ENCODE measurements around the gene ZBTB44.
A peak's percentile ranks its signal among the peaks of the same experiment; 100 is the strongest.
"Not testable (repeated sequence)": the region's sequence is repeated elsewhere in the genome, so short reads cannot be mapped to it uniquely, and the experiment has no call there.

The ZBTB44 gene

GRCh38 chr11:130314750-130315285 is at the start of gene ZBTB44:
TSS of gene ZBTB44 (minus strand) at chr11:130314917. CDS start at chr11:130261873, 53,044 bp downstream.
- peak within 1 kb of the TSS; percentile 23 for H3K9ac ChIP-seq (ENCODE audit: low read length)
- no peaks in the 10 kb centered on the region for H3K9me3 ChIP-seq (ENCODE audit: low read length)
- H3K36me3 ChIP-seq (ENCODE audit: insufficient read depth, low read length), result no peaks in the 10 kb centered on the region
- peak within 1 kb of the TSS; percentile 65 to 93 for H3K4me3 ChIP-seq (ENCODE audit: low read depth in 1 of 2, low read length in 2 of 2)
- H3K27ac ChIP-seq (ENCODE audit: low read depth, low read length), result peak within 1 kb of the TSS; percentile 75
- H3K27me3 ChIP-seq (ENCODE audit: control insufficient read depth in 1 of 2, insufficient read depth in 2 of 2, low read length in 2 of 2), result no peaks in the 10 kb centered on the region
- H3K4me1 ChIP-seq (ENCODE audit: insufficient read depth, low read length), result peaks cover 29% of the 10 kb centered on the region

- Histone ChIP-seq H3K4me3 (ENCODE audit: low read depth in 1 of 2, low read length in 2 of 2) (no peak overlapping the region), H3K36me3 (ENCODE audit: insufficient read depth, low read length) (no peaks in the 10 kb centered on the region), H3K9ac (ENCODE audit: low read length) (no peak overlapping the region), H3K9me3 (ENCODE audit: low read length) (no peaks in the 10 kb centered on the region), H3K27ac (ENCODE audit: low read depth, low read length) (no peak overlapping the region), H3K27me3 (ENCODE audit: control insufficient read depth in 1 of 2, insufficient read depth in 2 of 2, low read length in 2 of 2) (no peaks in the 10 kb centered on the region), H3K4me1 (ENCODE audit: insufficient read depth, low read length) (no peaks in the 10 kb centered on the region)
These were observed 44.7 kb upstream of the ZBTB44 start for GRCh38 chr11:130359419-130359818.

- H3K4me3 ChIP-seq (ENCODE audit: low read depth in 1 of 2, low read length in 2 of 2), result no peak overlapping the region
- no peaks in the 10 kb centered on the region for H3K27me3 ChIP-seq (ENCODE audit: control insufficient read depth in 1 of 2, insufficient read depth in 2 of 2, low read length in 2 of 2)
- H3K27ac ChIP-seq (ENCODE audit: low read depth, low read length), result no peak overlapping the region
- H3K9me3 ChIP-seq (ENCODE audit: low read length), result no peaks in the 10 kb centered on the region
- no peaks in the 10 kb centered on the region for H3K4me1 ChIP-seq (ENCODE audit: insufficient read depth, low read length)
- H3K36me3 ChIP-seq (ENCODE audit: insufficient read depth, low read length), result no peaks in the 10 kb centered on the region
- H3K9ac ChIP-seq (ENCODE audit: low read length), result no peak overlapping the region
These were observed 43.7 kb upstream of the ZBTB44 start for GRCh38 chr11:130358398-130358797.

DNA sequence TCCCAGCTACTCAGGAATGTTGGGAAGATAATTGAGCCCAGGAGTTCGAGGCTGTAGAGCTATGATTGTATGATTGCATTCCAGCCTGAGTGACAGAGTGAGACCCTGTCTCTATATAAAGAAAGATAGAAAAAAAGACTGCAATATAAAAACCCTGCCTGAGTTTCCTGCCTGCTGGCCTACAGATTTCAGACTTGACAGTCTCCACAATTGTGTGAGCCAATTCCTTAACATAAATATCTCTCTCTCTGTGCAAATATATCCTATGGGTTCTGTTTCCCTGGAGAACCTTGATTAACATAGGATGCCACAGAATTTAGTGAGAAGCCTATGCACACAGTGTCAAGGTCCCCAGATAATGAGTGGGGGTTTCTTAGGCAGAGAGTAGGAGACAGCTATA is 32.5 kb upstream of the ZBTB44 start:
- H3K9me3 ChIP-seq (ENCODE audit: low read length), result no peaks in the 10 kb centered on the region
- H3K36me3 ChIP-seq (ENCODE audit: insufficient read depth, low read length), result no peaks in the 10 kb centered on the region
- no peak overlapping the region for H3K9ac ChIP-seq (ENCODE audit: low read length)
- H3K4me1 ChIP-seq (ENCODE audit: insufficient read depth, low read length), result no peaks in the 10 kb centered on the region
- no peak overlapping the region for H3K27ac ChIP-seq (ENCODE audit: low read depth, low read length)
- H3K27me3 ChIP-seq (ENCODE audit: control insufficient read depth in 1 of 2, insufficient read depth in 2 of 2, low read length in 2 of 2), result no peaks in the 10 kb centered on the region
- H3K4me3 ChIP-seq (ENCODE audit: low read depth in 1 of 2, low read length in 2 of 2), result no peak overlapping the region

DNA sequence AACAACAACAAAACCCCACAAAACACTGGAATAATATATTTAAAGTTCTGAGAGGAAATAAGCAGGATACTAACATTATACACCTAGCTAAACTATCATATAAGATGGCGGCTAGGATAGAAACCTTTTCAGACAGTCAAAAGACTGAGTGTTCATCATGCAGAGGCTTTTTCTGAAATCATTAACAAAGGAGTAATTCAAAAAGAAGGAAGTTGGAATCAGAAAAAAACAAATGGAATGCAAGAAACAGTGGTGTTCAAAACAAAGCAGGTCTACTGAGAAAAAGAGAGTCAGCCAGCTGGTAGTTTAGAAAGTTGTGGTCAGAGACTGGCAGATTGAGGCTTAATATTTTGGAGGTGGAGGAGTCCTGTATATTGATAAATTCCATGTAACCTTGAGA is 30.1 kb upstream of the ZBTB44 start:
- no peaks in the 10 kb centered on the region for H3K4me1 ChIP-seq (ENCODE audit: insufficient read depth, low read length)

DNA sequence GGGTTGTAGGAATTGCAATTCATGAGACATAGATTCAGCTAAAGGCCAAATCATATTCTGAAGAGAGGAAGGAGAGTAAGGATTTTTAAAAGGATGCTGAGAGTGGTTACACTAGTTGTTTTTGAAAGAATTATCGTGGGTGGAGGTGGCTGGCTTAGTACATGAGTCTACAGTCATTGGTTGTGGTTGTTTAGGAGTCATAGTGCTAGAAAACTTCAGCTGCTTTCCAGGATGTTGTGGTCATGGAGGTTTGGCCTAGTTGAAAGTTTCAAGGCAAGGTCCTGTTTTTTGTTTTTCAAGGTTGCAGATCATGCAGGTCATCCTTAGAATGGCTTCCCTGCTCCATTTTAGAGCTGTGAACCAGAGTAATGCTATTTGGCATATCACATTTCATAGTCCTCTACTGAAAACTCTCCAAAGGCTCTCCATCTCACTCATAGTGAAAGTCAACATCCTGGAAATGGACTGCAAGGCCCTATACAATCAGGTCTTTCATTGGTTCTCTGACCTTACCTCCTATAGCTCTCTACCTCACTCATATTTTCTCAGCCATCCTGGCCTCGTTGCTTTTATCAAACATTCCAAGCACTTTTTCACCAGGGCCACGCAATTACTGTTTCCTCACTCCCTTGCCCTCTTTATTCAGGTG is 26.1 kb upstream of the ZBTB44 start:
- no peak overlapping the region for H3K4me3 ChIP-seq (ENCODE audit: low read depth in 1 of 2, low read length in 2 of 2)
- H3K9me3 ChIP-seq (ENCODE audit: low read length), result no peaks in the 10 kb centered on the region
- no peak overlapping the region for H3K27ac ChIP-seq (ENCODE audit: low read depth, low read length)
- no peak overlapping the region for H3K9ac ChIP-seq (ENCODE audit: low read length)
- H3K4me1 ChIP-seq (ENCODE audit: insufficient read depth, low read length), result no peaks in the 10 kb centered on the region
- H3K36me3 ChIP-seq (ENCODE audit: insufficient read depth, low read length), result no peaks in the 10 kb centered on the region
- no peaks in the 10 kb centered on the region for H3K27me3 ChIP-seq (ENCODE audit: control insufficient read depth in 1 of 2, insufficient read depth in 2 of 2, low read length in 2 of 2)

More for the DNA sequence above, 30.1 kb upstream of the ZBTB44 start:
- no peak overlapping the region for H3K9ac ChIP-seq (ENCODE audit: low read length)
- no peaks in the 10 kb centered on the region for H3K36me3 ChIP-seq (ENCODE audit: insufficient read depth, low read length)
- H3K27me3 ChIP-seq (ENCODE audit: control insufficient read depth in 1 of 2, insufficient read depth in 2 of 2, low read length in 2 of 2), result no peaks in the 10 kb centered on the region
- H3K27ac ChIP-seq (ENCODE audit: low read depth, low read length), result no peak overlapping the region
- no peak overlapping the region for H3K4me3 ChIP-seq (ENCODE audit: low read depth in 1 of 2, low read length in 2 of 2)
- no peaks in the 10 kb centered on the region for H3K9me3 ChIP-seq (ENCODE audit: low read length)

GRCh38 chr11:130338667-130339066 is 23.9 kb upstream of the ZBTB44 start:
- no peak overlapping the region for H3K4me3 ChIP-seq (ENCODE audit: low read depth in 1 of 2, low read length in 2 of 2)
- H3K27me3 ChIP-seq (ENCODE audit: control insufficient read depth in 1 of 2, insufficient read depth in 2 of 2, low read length in 2 of 2), result no peaks in the 10 kb centered on the region
- no peaks in the 10 kb centered on the region for H3K4me1 ChIP-seq (ENCODE audit: insufficient read depth, low read length)
- H3K27ac ChIP-seq (ENCODE audit: low read depth, low read length), result no peak overlapping the region
- no peaks in the 10 kb centered on the region for H3K36me3 ChIP-seq (ENCODE audit: insufficient read depth, low read length)
- H3K9me3 ChIP-seq (ENCODE audit: low read length), result no peaks in the 10 kb centered on the region
- H3K9ac ChIP-seq (ENCODE audit: low read length), result no peak overlapping the region

GRCh38 chr11:130337281-130338089 is 22.8 kb upstream of the ZBTB44 start:
- Histone ChIP-seq H3K9me3 (ENCODE audit: low read length) (no peaks in the 10 kb centered on the region), H3K36me3 (ENCODE audit: insufficient read depth, low read length) (no peaks in the 10 kb centered on the region), H3K4me3 (ENCODE audit: low read depth in 1 of 2, low read length in 2 of 2) (no peak overlapping the region), H3K27ac (ENCODE audit: low read depth, low read length) (no peak overlapping the region), H3K4me1 (ENCODE audit: insufficient read depth, low read length) (no peaks in the 10 kb centered on the region), H3K27me3 (ENCODE audit: control insufficient read depth in 1 of 2, insufficient read depth in 2 of 2, low read length in 2 of 2) (no peaks in the 10 kb centered on the region), H3K9ac (ENCODE audit: low read length) (no peak overlapping the region)

DNA sequence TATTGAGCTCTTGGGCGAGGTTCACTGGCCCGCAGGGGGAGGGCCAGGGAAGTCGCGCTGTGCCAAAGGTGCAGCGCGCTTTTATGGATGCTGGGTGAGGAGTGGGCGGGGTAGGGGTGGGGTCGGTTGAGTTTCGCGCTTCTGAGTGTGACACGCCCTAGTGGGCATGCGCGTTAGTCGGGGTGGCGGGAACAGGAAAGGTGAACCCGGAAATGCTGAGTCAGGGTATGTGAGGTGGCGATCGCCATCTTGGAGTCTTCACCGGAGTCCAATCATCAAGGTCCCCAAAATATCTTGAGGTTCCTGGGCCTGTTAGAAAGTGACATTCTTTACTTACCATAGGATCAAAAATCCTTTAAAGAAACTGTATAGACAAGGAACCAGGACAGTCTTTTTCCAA is 16.7 kb upstream of the ZBTB44 start:
- not testable (repeated sequence) for H3K9me3 ChIP-seq (ENCODE audit: low read length); H3K36me3 ChIP-seq (ENCODE audit: insufficient read depth, low read length); H3K27me3 ChIP-seq (ENCODE audit: control insufficient read depth in 1 of 2, insufficient read depth in 2 of 2, low read length in 2 of 2); H3K27ac ChIP-seq (ENCODE audit: low read depth, low read length); H3K4me3 ChIP-seq (ENCODE audit: low read depth in 1 of 2, low read length in 2 of 2); H3K4me1 ChIP-seq (ENCODE audit: insufficient read depth, low read length); H3K9ac ChIP-seq (ENCODE audit: low read length)

GRCh38 chr11:130330101-130330684 is 15.5 kb upstream of the ZBTB44 start:
- Histone ChIP-seq H3K4me3 (ENCODE audit: low read depth in 1 of 2, low read length in 2 of 2) (no peak overlapping the region), H3K4me1 (ENCODE audit: insufficient read depth, low read length) (no peaks in the 10 kb centered on the region), H3K9ac (ENCODE audit: low read length) (no peak overlapping the region)

GRCh38 chr11:130328420-130328819 is 13.7 kb upstream of the ZBTB44 start:
- Histone ChIP-seq H3K27ac (ENCODE audit: low read depth, low read length) (no peak overlapping the region), H3K36me3 (ENCODE audit: insufficient read depth, low read length) (no peaks in the 10 kb centered on the region), H3K4me3 (ENCODE audit: low read depth in 1 of 2, low read length in 2 of 2) (no peak overlapping the region), H3K9me3 (ENCODE audit: low read length) (no peaks in the 10 kb centered on the region), H3K27me3 (ENCODE audit: control insufficient read depth in 1 of 2, insufficient read depth in 2 of 2, low read length in 2 of 2) (no peaks in the 10 kb centered on the region), H3K9ac (ENCODE audit: low read length) (no peak overlapping the region), H3K4me1 (ENCODE audit: insufficient read depth, low read length) (no peaks in the 10 kb centered on the region)

More at GRCh38 chr11:130330101-130330684, 15.5 kb upstream of the ZBTB44 start:
- no peaks in the 10 kb centered on the region for H3K36me3 ChIP-seq (ENCODE audit: insufficient read depth, low read length)
- H3K27ac ChIP-seq (ENCODE audit: low read depth, low read length), result no peak overlapping the region
- H3K9me3 ChIP-seq (ENCODE audit: low read length), result no peaks in the 10 kb centered on the region
- no peaks in the 10 kb centered on the region for H3K27me3 ChIP-seq (ENCODE audit: control insufficient read depth in 1 of 2, insufficient read depth in 2 of 2, low read length in 2 of 2)

Data from muscle layer of colon (tissue), 2 donors.